ENCODE results near the gene PTPDC1. TPM values are rescaled to one million over a fixed set of nuclear protein-coding genes. Genes with fewer than 3 reads are reported as not detected.

The PTPDC1 gene
- 5.6 and 6.7 TPM in 2 replicates for total RNA-seq

DNA sequence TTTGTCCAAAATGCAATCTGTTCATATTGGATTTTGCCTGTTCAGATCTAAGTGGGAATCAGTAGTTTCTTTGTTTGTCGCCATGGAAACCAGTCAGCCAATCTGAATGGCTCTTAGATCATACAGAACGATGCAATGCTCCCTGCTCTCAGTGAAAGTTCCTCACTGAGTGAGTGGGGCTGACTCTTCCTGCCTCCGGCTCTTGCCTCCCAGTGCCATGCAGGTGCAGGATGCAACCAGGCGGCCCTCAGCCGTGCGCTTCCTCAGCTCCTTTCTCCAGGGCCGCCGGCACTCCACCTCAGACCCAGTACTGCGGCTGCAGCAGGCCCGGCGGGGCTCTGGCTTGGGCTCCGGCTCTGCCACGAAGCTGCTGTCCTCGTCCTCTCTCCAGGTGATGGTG lies at the start of gene PTPDC1:
Gene PTPDC1, plus strand, starts transcription at position 151 of the 400 bp plus-strand sequence. Its CDS starts 67 bp downstream, at position 218.
- no peak for DNase-seq
- Mint-ChIP-seq H3K4me3 (no peak within 1 kb of the TSS), H3K4me1 (no peaks in the 10 kb centered on the region), H3K9me3 (no peaks in the 10 kb centered on the region), H3K27ac (no peak within 1 kb of the TSS), H3K27me3 (no peaks in the 10 kb centered on the region), H3K36me3 (ENCODE audit: low read depth) (no peaks in the 10 kb centered on the region)
- intact Hi-C loops (cut with micrococcal nuclease) = no loop called here

GRCh38 chr9:94034511-94034910 lies 49.8 kb upstream of the PTPDC1 start:
- DNase-seq = no peak
- H3K4me3 Mint-ChIP-seq = no peak overlapping the region
- peaks cover 4% of the 10 kb centered on the region for H3K36me3 Mint-ChIP-seq (ENCODE audit: low read depth)
- peaks cover 10% of the 10 kb centered on the region for H3K27me3 Mint-ChIP-seq
- H3K9me3 Mint-ChIP-seq = peaks cover 4% of the 10 kb centered on the region
- H3K4me1 Mint-ChIP-seq = peaks cover 15% of the 10 kb centered on the region
- intact Hi-C loops (cut with micrococcal nuclease) = no loop called here
- no peak overlapping the region for H3K27ac Mint-ChIP-seq

DNA sequence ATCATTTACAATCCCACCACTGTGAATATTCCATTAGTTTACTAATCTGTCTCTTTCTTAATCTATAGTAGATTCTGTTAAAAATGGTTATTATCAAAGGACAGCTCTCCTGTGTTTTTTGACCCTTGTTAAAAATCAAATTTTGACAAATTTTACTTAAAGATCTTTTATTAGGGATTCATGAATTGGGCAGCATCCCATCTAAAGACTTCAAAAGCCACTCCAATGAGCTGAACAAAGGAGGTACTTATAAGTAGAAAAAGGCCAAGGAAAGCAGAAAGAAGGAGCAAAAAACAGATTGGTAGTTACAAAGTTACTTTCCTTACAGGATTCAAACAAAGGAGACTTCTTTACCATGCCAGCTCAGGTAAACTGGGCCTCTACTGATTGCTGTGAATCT lies 44.5 kb upstream of the PTPDC1 start:
- intact Hi-C loops (cut with micrococcal nuclease) = no loop called here
- Mint-ChIP-seq H3K27me3 (peaks cover 5% of the 10 kb centered on the region), H3K4me3 (no peak overlapping the region), H3K36me3 (ENCODE audit: low read depth) (peaks cover 2% of the 10 kb centered on the region), H3K4me1 (no peaks in the 10 kb centered on the region), H3K9me3 (no peaks in the 10 kb centered on the region), H3K27ac (no peak overlapping the region)
- no peak for DNase-seq

DNA sequence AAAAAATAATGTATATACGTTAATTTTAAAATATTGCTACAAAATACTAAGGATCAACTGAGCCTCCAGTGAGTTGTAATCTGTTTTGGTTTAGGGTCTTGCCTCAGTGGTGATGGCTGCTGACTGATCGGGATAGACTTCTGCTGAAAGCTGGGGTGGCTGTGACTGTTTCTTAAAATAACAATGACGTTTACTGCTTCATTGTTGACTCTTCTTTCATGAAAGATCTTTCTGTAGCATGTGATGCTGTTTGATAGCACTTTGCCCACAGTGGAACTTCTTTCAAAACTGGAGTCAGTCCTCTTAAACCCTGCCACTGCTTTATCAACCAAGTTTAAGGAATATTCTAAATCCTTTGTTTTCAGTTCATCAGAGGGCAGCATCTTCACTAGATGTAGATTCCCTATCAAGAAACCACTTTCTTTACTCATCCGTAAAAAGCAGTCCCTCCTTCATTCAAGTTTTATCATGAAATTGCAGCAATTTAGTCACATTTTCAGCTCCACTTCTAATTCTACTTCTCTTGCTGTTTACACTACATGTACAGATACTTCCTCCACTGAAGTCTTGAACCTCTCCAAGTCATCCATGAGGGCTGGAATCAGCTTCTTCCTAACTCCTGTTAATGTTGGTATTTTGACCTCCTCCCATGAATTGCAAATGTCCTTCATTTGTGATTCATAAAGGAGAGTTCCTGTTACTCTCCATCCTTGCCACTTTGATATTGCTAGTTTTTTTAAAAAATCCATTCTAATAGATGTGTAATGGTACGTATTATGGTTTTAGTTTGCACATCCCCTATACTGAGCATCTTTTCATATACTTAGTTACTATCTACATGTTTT lies 41.5 kb upstream of the PTPDC1 start:
- H3K36me3 Mint-ChIP-seq (ENCODE audit: low read depth) = peaks cover 2% of the 10 kb centered on the region
- intact Hi-C loops (cut with micrococcal nuclease) = no loop called here
- no peak for DNase-seq
- H3K9me3 Mint-ChIP-seq = peaks cover 4% of the 10 kb centered on the region
- H3K4me3 Mint-ChIP-seq = no peak overlapping the region
- H3K27ac Mint-ChIP-seq = no peak overlapping the region
- no peaks in the 10 kb centered on the region for H3K4me1 Mint-ChIP-seq
- H3K27me3 Mint-ChIP-seq = peaks cover 2% of the 10 kb centered on the region

DNA sequence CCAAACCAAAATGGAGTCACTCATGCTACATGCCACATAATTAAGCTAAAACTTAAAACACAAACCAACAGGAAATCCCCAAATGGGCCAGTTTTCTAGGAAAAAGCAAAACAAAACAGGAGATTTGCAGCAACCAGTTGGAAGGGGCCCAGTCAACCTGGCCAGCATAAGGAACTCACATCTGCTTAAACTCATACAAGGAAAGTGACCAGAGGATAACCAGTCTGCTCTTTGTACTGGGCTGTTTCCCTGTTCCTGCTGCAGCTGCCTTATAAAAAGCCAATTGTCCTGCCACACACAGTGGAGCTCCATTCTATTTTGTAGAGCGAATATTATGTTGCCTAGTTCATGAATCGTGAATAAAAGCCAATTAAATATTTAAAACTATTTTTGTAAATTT lies 29.5 kb upstream of the PTPDC1 start:
- Mint-ChIP-seq H3K27ac (no peak overlapping the region), H3K4me3 (no peak overlapping the region)

GRCh38 chr9:94056442-94056974 lies 27.8 kb upstream of the PTPDC1 start:
- no peak for DNase-seq
- Mint-ChIP-seq H3K27me3 (no peaks in the 10 kb centered on the region), H3K9me3 (peaks cover 3% of the 10 kb centered on the region), H3K4me1 (peaks cover 4% of the 10 kb centered on the region), H3K27ac (no peak overlapping the region), H3K4me3 (no peak overlapping the region), H3K36me3 (ENCODE audit: low read depth) (peaks cover 1% of the 10 kb centered on the region)
- intact Hi-C loops (cut with micrococcal nuclease) = no loop called here

More for the DNA sequence above, 29.5 kb upstream of the PTPDC1 start:
- intact Hi-C loops (cut with micrococcal nuclease) = no loop called here
- DNase-seq = no peak
- H3K9me3 Mint-ChIP-seq = peaks cover 6% of the 10 kb centered on the region
- H3K4me1 Mint-ChIP-seq = peaks cover 4% of the 10 kb centered on the region
- no peaks in the 10 kb centered on the region for H3K36me3 Mint-ChIP-seq (ENCODE audit: low read depth)
- H3K27me3 Mint-ChIP-seq = no peaks in the 10 kb centered on the region

- Mint-ChIP-seq H3K36me3 (ENCODE audit: low read depth) (peaks cover 1% of the 10 kb centered on the region), H3K9me3 (peaks cover 13% of the 10 kb centered on the region), H3K4me1 (peaks cover 4% of the 10 kb centered on the region), H3K27ac (no peak overlapping the region), H3K27me3 (no peaks in the 10 kb centered on the region), H3K4me3 (no peak overlapping the region)
- no peak for DNase-seq
- intact Hi-C loops (cut with micrococcal nuclease) = no loop called here
Measured at GRCh38 chr9:94057918-94058317, 26.3 kb upstream of the PTPDC1 start.

DNA sequence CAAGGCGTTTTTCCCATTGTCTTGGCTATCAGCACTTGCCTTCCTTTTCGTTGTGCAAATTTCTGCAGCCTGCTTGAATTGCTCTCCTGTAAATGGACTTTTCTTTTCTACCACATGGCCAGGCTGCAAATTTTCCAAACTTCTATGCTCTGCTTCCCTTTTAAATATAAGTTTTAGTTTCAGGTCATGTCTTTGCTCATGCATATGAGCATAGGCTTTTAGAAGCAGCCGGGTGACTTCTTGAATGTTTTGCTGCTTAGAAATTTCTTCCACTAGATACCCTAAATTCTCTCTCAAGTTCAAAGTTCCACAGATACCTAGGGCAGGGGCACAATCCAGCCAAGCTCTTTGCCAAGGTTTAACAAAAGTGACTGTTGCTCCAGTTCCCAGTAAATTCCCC lies 22.4 kb upstream of the PTPDC1 start:
- Mint-ChIP-seq H3K27me3 (no peaks in the 10 kb centered on the region), H3K4me1 (peaks cover 4% of the 10 kb centered on the region), H3K27ac (no peak overlapping the region), H3K36me3 (ENCODE audit: low read depth) (peaks cover 1% of the 10 kb centered on the region), H3K4me3 (no peak overlapping the region), H3K9me3 (peaks cover 13% of the 10 kb centered on the region)
- intact Hi-C loops (cut with micrococcal nuclease) = no loop called here
- no peak for DNase-seq

DNA sequence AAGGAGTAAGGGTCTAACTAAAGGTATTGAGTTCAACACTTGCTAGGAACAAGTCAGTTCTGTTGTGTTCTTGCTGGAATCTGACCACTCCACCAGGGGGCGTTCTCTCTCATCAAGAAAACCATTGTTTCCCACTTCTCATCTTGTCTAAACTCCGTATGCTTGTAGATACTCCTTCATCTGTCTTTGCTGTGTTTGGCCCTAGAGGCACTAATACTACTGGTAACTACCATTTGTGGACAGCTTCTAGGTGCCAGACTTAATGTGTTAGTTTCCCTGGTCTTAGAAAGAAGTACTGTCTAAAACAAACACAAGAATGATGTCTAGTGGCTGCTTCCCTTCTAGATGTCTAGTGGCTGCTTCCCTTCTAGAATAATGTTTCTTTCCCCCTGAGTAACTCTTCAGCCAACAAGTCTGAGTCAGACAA lies 18.7 kb upstream of the PTPDC1 start:
- H3K4me1 Mint-ChIP-seq = peaks cover 4% of the 10 kb centered on the region

DNA sequence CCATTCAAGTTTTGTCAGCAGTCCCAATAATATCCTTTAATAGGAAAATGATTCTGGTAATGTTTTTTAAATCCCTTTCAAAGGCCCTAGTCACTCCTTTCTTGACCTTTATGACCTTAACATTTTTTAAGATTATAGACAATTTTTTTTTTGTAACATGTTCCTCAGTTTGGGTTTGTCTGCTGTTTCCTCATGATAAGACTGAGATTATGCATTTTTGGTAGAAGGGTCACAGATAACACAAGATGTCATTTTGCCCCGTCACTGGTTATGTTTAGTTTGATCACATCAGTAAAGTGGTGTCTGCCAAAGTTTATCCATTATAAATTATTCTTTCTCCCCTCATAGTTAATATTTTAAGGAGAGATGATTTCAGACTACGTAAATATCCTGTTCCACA lies 16.0 kb upstream of the PTPDC1 start:
- Mint-ChIP-seq H3K4me1 (peaks cover 4% of the 10 kb centered on the region), H3K36me3 (ENCODE audit: low read depth) (no peaks in the 10 kb centered on the region), H3K27ac (no peak overlapping the region), H3K27me3 (no peaks in the 10 kb centered on the region), H3K4me3 (no peak overlapping the region), H3K9me3 (no peaks in the 10 kb centered on the region)
- intact Hi-C loops (cut with micrococcal nuclease) = no loop called here
- no peak for DNase-seq

More for the DNA sequence above, 18.7 kb upstream of the PTPDC1 start:
- Mint-ChIP-seq H3K4me3 (no peak overlapping the region), H3K36me3 (ENCODE audit: low read depth) (peaks cover 1% of the 10 kb centered on the region), H3K27me3 (no peaks in the 10 kb centered on the region), H3K9me3 (peaks cover 13% of the 10 kb centered on the region), H3K27ac (no peak overlapping the region)
- DNase-seq = peak; percentile 90
- intact Hi-C loops (cut with micrococcal nuclease) = loop anchor here (1.0 kb wide), 1 partner anchor 148 kb away; no protein-coding TSS in a partner anchor

DNA sequence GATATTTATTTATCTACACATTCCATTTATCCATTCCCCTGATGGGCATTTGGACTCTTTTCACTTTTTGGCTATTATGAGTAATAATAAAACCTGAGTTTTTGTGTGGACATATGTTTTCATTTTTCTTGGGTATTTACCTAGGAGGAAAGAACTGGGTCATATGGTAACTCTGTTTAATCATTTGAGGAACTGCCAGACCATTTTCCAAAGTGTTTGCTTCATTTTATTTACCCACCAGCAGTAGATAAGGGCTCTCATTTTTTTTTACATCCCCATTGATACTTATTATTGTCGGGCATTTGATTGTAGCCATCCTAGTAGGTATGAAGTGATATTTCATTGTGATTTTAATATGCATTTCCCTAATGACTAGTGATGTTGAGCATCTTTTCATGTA lies 7.7 kb upstream of the PTPDC1 start:
- Mint-ChIP-seq H3K27me3 (no peaks in the 10 kb centered on the region), H3K9me3 (no peaks in the 10 kb centered on the region), H3K27ac (no peak overlapping the region), H3K4me1 (no peaks in the 10 kb centered on the region), H3K36me3 (ENCODE audit: low read depth) (no peaks in the 10 kb centered on the region), H3K4me3 (no peak overlapping the region)
- DNase-seq = no peak
- intact Hi-C loops (cut with micrococcal nuclease) = no loop called here

DNA sequence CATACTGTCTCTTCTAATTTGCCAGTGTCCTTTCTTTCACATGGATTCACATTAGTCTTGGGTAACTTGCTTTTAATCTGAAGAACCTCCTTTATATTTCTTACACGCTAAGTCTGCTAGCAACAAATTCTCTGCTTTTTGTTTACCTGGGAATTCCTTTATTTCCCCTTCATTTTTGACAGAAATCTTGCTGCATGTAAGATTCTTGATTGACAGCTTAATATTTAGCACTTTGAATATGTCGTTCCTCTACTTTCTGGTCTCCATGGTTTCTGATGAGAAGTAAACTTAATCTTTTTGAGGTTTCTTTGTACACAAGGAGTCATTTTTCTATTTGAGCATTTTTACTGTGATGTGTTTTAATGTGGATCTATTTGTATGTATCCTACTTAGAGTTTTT lies 6.2 kb upstream of the PTPDC1 start:
- Mint-ChIP-seq H3K4me1 (no peaks in the 10 kb centered on the region), H3K27me3 (no peaks in the 10 kb centered on the region), H3K36me3 (ENCODE audit: low read depth) (no peaks in the 10 kb centered on the region), H3K9me3 (no peaks in the 10 kb centered on the region), H3K27ac (no peak overlapping the region), H3K4me3 (no peak overlapping the region)
- no peak for DNase-seq
- intact Hi-C loops (cut with micrococcal nuclease) = no loop called here

GRCh38 chr9:94079236-94079635 lies 5.0 kb upstream of the PTPDC1 start:
- Mint-ChIP-seq H3K27ac (no peak overlapping the region), H3K4me3 (no peak overlapping the region), H3K9me3 (no peaks in the 10 kb centered on the region), H3K36me3 (ENCODE audit: low read depth) (no peaks in the 10 kb centered on the region), H3K4me1 (no peaks in the 10 kb centered on the region), H3K27me3 (no peaks in the 10 kb centered on the region)
- intact Hi-C loops (cut with micrococcal nuclease) = no loop called here
- no peak for DNase-seq

DNA sequence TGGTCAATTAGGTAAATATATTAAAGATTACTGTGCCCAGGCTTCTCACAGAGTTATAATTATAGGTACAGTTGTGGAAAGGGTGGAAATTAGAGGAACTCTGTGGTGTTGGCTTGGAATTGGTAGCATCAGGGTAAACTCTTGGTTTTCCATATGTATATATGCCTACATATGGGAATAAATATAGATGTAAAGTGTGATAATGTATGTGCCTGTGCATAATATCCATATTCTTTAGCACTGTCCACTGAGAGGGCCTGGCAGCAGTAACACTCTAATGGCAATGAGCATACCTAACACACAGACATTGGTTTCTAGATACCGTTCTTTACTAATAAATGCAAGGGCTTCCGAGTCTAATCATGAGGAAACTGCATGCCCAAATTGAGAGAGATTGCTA lies 4.0 kb upstream of the PTPDC1 start:
- Mint-ChIP-seq H3K4me3 (no peak overlapping the region), H3K4me1 (no peaks in the 10 kb centered on the region), H3K9me3 (no peaks in the 10 kb centered on the region), H3K27me3 (no peaks in the 10 kb centered on the region), H3K27ac (no peak overlapping the region), H3K36me3 (ENCODE audit: low read depth) (no peaks in the 10 kb centered on the region)
- intact Hi-C loops (cut with micrococcal nuclease) = no loop called here
- no peak for DNase-seq

All from activated CD4-positive, alpha-beta T cell treated with anti-CD3 and anti-CD28 coated beads, Interleukin-2, amount 10 ng/mL, durations not matched to agents 24 days and 14 days (primary cell).